ENCODE data around the gene DIPK1B.

DNA sequence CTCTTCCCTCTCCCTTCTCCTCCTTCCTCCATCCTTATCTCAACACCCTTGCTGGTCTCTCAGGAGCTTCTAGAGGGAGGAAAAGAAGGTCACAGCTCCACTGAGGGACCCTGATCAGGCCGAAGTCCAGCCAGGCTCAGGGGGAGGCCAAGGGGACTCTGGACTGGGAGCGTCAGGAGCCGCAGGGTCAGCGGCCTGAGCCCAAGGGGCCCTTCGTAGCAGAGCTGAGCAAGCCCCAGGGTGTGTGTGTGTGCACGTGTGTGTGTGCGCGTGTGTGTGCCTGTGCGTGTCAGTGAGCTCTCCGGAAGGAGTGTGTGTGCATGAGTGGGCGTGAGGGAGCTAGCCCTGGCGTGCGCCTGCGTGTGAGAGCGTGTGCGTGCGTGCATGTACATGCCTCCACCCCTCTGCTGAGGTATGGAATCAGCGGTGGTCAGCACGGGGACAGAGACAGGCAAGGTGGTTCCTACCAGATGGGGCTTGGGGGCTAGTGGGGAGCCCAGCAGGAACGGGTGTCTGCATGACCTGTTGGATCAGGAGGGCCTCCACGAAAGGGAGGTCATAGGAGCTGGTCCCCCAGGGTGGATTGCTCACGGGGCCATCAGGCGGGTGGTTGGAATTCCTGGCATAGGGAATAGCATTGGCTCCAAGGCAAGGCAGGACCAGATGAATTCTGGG, 15.1 kb upstream of the DIPK1B start:
- TF ChIP-seq POLR2A (IDR thresholded peaks at IDR 0.05; ENCODE audit: low read depth, low read length) (no peak), POLR2AphosphoS5 (IDR thresholded peaks at IDR 0.05; ENCODE audit: low read depth, low read length) (no peak), TAF1 (IDR thresholded peaks at IDR 0.05; ENCODE audit: low read depth, low read length) (no peak), SPI1 (IDR thresholded peaks at IDR 0.05; ENCODE audit: low read depth, low read length) (no peak), PAX5 (IDR thresholded peaks at IDR 0.05; ENCODE audit: insufficient read depth, low read length, severe bottlenecking) (no peak)

Measured in GM12891 (cell line).